ENCODE results near the gene FHIT. TPM values are rescaled to one million over a fixed set of nuclear protein-coding genes. Genes with fewer than 3 reads are reported as not detected.

Gene FHIT
- 10 to 100 TPM in 2 of 4 donors, 1 to 10 TPM in 2; 7.5 to 20.1 (median 13.5) TPM for total RNA-seq

GRCh38 chr3:61251174-61251972 lies at the start of gene FHIT:
Gene FHIT, minus strand, starts transcription at chr3:61251452.
- TF ChIP-seq EP300 (IDR thresholded peaks at IDR 0.05; ENCODE audit: low read depth) (no peak), POLR2A (IDR thresholded peaks at IDR 0.05) (peak; percentile 53), POLR2AphosphoS5 (IDR thresholded peaks at IDR 0.05) (peak; percentile 10 to 65 (median 62))
- Histone ChIP-seq H3K36me3 (no peaks in the 10 kb centered on the region), H3K27me3 (no peaks in the 10 kb centered on the region), H3K4me1 (peaks cover 4 to 13% (median 11%) of the 10 kb centered on the region in 4 donors), H3K9me3 (no peaks in the 10 kb centered on the region), H3K4me3 (peak within 1 kb of the TSS; percentile 50 to 88 (median 68)), H3K27ac (peak within 1 kb of the TSS; percentile 79 to 83 (median 82))
- intact Hi-C loops (cut with DNase I; ENCODE audit: low total_unique reads), result no loop called here
- peak; percentile 95 for DNase-seq
- in situ Hi-C loops (cut with MboI; ENCODE audit: low pct_ligation_motif_present in 1 of 4, low pct_unique_long_range_greater_than_20kb in 1 of 4, low sequenced_read_pairs in 3 of 4), result no loop called here
- WGBS, 2 donors (ENCODE audit: low coverage in 1 of 2), result 0 to 1% methylated on average over 8 to 40 of the region's 41 CpGs

GRCh38 chr3:61300786-61301185 lies 49.5 kb upstream of the FHIT start:
- in situ Hi-C loops (cut with MboI; ENCODE audit: low pct_ligation_motif_present in 1 of 4, low pct_unique_long_range_greater_than_20kb in 1 of 4, low sequenced_read_pairs in 3 of 4), result no loop called here
- H3K4me3 ChIP-seq, result no peak overlapping the region
- H3K27ac ChIP-seq, result no peak overlapping the region
- intact Hi-C loops (cut with DNase I; ENCODE audit: low total_unique reads), result no loop called here
- H3K27me3 ChIP-seq, result no peaks in the 10 kb centered on the region
- 51 to 63% methylated on average over 2 of the region's 2 CpGs for WGBS, 2 donors (ENCODE audit: low coverage in 1 of 2)
- H3K4me1 ChIP-seq, result no peaks in the 10 kb centered on the region
- no peaks in the 10 kb centered on the region for H3K36me3 ChIP-seq
- H3K9me3 ChIP-seq, result no peaks in the 10 kb centered on the region
- DNase-seq, result no peak
- TF ChIP-seq POLR2AphosphoS5 (IDR thresholded peaks at IDR 0.05) (no peak), EP300 (IDR thresholded peaks at IDR 0.05; ENCODE audit: low read depth) (no peak), CTCF (IDR thresholded peaks at IDR 0.05) (no peak), POLR2A (IDR thresholded peaks at IDR 0.05) (no peak)

GRCh38 chr3:61300006-61300380 lies 48.7 kb upstream of the FHIT start:
- Histone ChIP-seq H3K36me3 (no peaks in the 10 kb centered on the region), H3K4me3 (no peak overlapping the region), H3K9me3 (no peaks in the 10 kb centered on the region), H3K27ac (no peak overlapping the region), H3K27me3 (no peaks in the 10 kb centered on the region), H3K4me1 (no peaks in the 10 kb centered on the region)
- TF ChIP-seq POLR2A (IDR thresholded peaks at IDR 0.05), result no peak
- TF ChIP-seq POLR2AphosphoS5 (IDR thresholded peaks at IDR 0.05), result no peak
- no peak for TF ChIP-seq EP300 (IDR thresholded peaks at IDR 0.05; ENCODE audit: low read depth)
- TF ChIP-seq CTCF (IDR thresholded peaks at IDR 0.05), result no peak
- no peak for DNase-seq
- intact Hi-C loops (cut with DNase I; ENCODE audit: low total_unique reads), result no loop called here
- 66 to 74% methylated on average over 4 of the region's 4 CpGs for WGBS, 2 donors (ENCODE audit: low coverage in 1 of 2)
- in situ Hi-C loops (cut with MboI; ENCODE audit: low pct_ligation_motif_present in 1 of 4, low pct_unique_long_range_greater_than_20kb in 1 of 4, low sequenced_read_pairs in 3 of 4), result no loop called here

GRCh38 chr3:61299343-61300005 lies 48.2 kb upstream of the FHIT start:
- TF ChIP-seq CTCF (IDR thresholded peaks at IDR 0.05) (no peak), POLR2A (IDR thresholded peaks at IDR 0.05) (no peak), POLR2AphosphoS5 (IDR thresholded peaks at IDR 0.05) (no peak), EP300 (IDR thresholded peaks at IDR 0.05; ENCODE audit: low read depth) (no peak)
- intact Hi-C loops (cut with DNase I; ENCODE audit: low total_unique reads), result no loop called here
- H3K4me3 ChIP-seq, result no peak overlapping the region
- 70 to 78% methylated on average over 2 to 3 of the region's 3 CpGs for WGBS, 2 donors (ENCODE audit: low coverage in 1 of 2)
- DNase-seq, result no peak
- H3K27ac ChIP-seq, result no peak overlapping the region
- H3K36me3 ChIP-seq, result no peaks in the 10 kb centered on the region
- in situ Hi-C loops (cut with MboI; ENCODE audit: low pct_ligation_motif_present in 1 of 4, low pct_unique_long_range_greater_than_20kb in 1 of 4, low sequenced_read_pairs in 3 of 4), result no loop called here
- no peaks in the 10 kb centered on the region for H3K27me3 ChIP-seq
- H3K4me1 ChIP-seq, result no peaks in the 10 kb centered on the region
- no peaks in the 10 kb centered on the region for H3K9me3 ChIP-seq

Measured in transverse colon (tissue), 4 donors.